Mesothelial cell of epicardium (in vitro differentiated cells): ENCODE results near the gene CHAC1. TPM values are rescaled to one million over a fixed set of nuclear protein-coding genes. Genes with fewer than 3 reads are reported as not detected.
A peak's percentile ranks its signal among the peaks of the same experiment; 100 is the strongest.

Experiments used
- DNase-seq, 2 experiments: peaks; one replicate each; pipeline ENCODE4 v3.0.0; 2021; ENCODE audit warnings: low spot score in 2 of 2; ENCODE audit not compliant: unreplicated experiment in 2 of 2
- H3K27ac Mint-ChIP-seq: 2 replicates; pipeline ENCODE4 v1.8.0; 2021; ENCODE audit warnings: mixed read lengths
- H3K27me3 Mint-ChIP-seq: 2 replicates; pipeline ENCODE4 v1.8.0; 2021; ENCODE audit warnings: low read depth, mixed read lengths
- H3K36me3 Mint-ChIP-seq: 2 replicates; pipeline ENCODE4 v1.8.0; 2021; ENCODE audit warnings: mixed read lengths
- H3K4me1 Mint-ChIP-seq: 2 replicates; pipeline ENCODE4 v1.8.0; 2021; ENCODE audit warnings: mixed read lengths
- H3K4me3 Mint-ChIP-seq: 2 replicates; pipeline ENCODE4 v1.8.0; 2021; ENCODE audit warnings: mild to moderate bottlenecking, moderate library complexity, mixed read lengths
- H3K9me3 Mint-ChIP-seq: 2 replicates; pipeline ENCODE4 v1.8.0; 2021; ENCODE audit warnings: mixed read lengths
- total RNA-seq: library from RNA; stranded (reverse); gene quantifications from 3 replicates; pipeline ENCODE4 v1.2.1, GENCODE V29; 2021
- TF ChIP-seq, protein P1 (sequence below): fragments of 200-600 bp; sonication (generic); IDR thresholded peaks from one replicate; pipeline ENCODE4 v1.5.0; 2021; ENCODE audit warnings: antibody characterized with exemption; ENCODE audit not compliant: unreplicated experiment

CHAC1 gene
- total RNA-seq, 1 donor from 2014 or later = 2.7 TPM

GRCh38 chr15:40908095-40908494 lies 45.2 kb upstream of the CHAC1 start:
- H3K9me3 Mint-ChIP-seq = no peaks in the 10 kb centered on the region

GRCh38 chr15:40909662-40910630 lies 43.3 kb upstream of the CHAC1 start:
- DNase-seq = no peak
- Mint-ChIP-seq H3K36me3 (no peaks in the 10 kb centered on the region), H3K4me1 (peaks cover 23% of the 10 kb centered on the region), H3K9me3 (no peaks in the 10 kb centered on the region), H3K4me3 (peak overlapping the region; percentile 6), H3K27me3 (no peaks in the 10 kb centered on the region), H3K27ac (peak overlapping the region; percentile 82)
- TF ChIP-seq, protein P1, sequence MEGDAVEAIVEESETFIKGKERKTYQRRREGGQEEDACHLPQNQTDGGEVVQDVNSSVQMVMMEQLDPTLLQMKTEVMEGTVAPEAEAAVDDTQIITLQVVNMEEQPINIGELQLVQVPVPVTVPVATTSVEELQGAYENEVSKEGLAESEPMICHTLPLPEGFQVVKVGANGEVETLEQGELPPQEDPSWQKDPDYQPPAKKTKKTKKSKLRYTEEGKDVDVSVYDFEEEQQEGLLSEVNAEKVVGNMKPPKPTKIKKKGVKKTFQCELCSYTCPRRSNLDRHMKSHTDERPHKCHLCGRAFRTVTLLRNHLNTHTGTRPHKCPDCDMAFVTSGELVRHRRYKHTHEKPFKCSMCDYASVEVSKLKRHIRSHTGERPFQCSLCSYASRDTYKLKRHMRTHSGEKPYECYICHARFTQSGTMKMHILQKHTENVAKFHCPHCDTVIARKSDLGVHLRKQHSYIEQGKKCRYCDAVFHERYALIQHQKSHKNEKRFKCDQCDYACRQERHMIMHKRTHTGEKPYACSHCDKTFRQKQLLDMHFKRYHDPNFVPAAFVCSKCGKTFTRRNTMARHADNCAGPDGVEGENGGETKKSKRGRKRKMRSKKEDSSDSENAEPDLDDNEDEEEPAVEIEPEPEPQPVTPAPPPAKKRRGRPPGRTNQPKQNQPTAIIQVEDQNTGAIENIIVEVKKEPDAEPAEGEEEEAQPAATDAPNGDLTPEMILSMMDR = no peak

More at GRCh38 chr15:40908095-40908494, 45.2 kb upstream of the CHAC1 start:
- Mint-ChIP-seq H3K27me3 (no peaks in the 10 kb centered on the region), H3K4me1 (peaks cover 27% of the 10 kb centered on the region), H3K36me3 (peaks cover 8% of the 10 kb centered on the region), H3K27ac (no peak overlapping the region), H3K4me3 (no peak overlapping the region)
- TF ChIP-seq, protein P1 = no peak
- no peak for DNase-seq

DNA sequence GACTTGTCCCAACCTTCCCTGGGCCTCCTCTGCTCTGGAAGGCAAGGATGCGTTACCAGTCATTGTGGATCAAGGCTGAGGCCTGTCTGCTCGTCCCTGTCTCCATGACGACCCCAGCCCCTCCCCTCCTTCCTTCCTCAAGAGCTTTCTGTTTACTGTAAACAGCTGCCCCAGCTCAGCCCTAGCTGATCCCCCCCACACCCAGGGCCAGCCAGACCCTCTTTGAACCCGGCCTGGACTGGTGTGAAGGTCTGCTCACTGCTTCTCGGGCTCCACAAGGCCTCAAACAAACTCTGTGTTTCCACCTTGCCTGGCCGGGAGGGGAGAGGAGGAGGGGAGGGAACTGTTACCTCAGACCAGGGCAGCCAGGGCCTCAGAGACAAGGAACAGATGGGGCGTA lies 42.1 kb upstream of the CHAC1 start:
- TF ChIP-seq, protein P1 = no peak
- H3K9me3 Mint-ChIP-seq = no peaks in the 10 kb centered on the region
- no peak for DNase-seq
- no peaks in the 10 kb centered on the region for H3K36me3 Mint-ChIP-seq
- H3K27me3 Mint-ChIP-seq = no peaks in the 10 kb centered on the region
- no peak overlapping the region for H3K4me3 Mint-ChIP-seq
- peak overlapping the region; percentile 59 for H3K27ac Mint-ChIP-seq
- peaks cover 19% of the 10 kb centered on the region for H3K4me1 Mint-ChIP-seq

DNA sequence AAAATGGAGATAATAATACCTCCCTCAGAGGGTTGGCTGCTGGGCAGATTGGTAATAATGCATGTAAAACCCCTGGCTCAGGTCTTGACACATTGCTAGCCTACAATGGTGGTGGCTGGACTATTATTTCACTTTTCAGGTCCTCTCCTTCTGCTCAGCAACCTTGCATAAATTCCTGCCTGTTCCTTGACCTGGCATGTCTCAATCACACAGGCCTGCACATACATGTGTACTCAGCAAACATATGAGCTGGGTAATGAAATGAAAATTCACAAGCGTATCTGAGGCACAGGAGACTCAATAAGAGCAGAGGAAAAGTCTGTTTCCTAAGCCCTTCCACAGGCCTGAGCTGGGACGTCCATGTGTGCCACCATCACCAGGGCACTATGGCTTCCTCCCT lies 41.6 kb upstream of the CHAC1 start:
- Mint-ChIP-seq H3K9me3 (no peaks in the 10 kb centered on the region), H3K4me3 (no peak overlapping the region), H3K36me3 (no peaks in the 10 kb centered on the region), H3K27me3 (no peaks in the 10 kb centered on the region), H3K4me1 (peaks cover 19% of the 10 kb centered on the region), H3K27ac (no peak overlapping the region)
- DNase-seq = no peak
- TF ChIP-seq, protein P1 = no peak

DNA sequence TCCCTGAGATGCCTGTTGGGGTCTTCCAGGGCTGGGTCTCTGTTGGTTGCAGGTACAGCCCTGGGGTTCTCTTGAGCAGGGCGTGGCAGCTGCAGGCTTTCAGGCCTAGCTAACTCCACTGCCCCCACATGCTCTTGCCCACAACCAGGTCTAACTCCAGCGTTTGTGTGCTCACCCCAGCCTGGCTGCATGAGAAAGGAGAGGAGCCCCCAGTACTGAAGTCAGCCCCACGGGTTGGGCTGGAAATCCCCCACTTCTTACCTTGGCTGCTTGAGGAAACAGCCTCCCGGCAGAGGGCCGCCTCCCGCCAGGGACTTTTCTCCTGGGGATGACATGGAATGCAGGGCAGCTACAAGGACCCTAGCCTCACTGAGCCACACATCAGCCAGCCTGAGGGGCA lies 40.8 kb upstream of the CHAC1 start:
- Mint-ChIP-seq H3K9me3 (no peaks in the 10 kb centered on the region), H3K27me3 (no peaks in the 10 kb centered on the region), H3K4me1 (peaks cover 19% of the 10 kb centered on the region), H3K36me3 (no peaks in the 10 kb centered on the region), H3K4me3 (no peak overlapping the region), H3K27ac (no peak overlapping the region)
- TF ChIP-seq, protein P1 = no peak
- DNase-seq = no peak
